GM10248 (cell line): ENCODE measurements around the gene FHOD3.

Experiments
- CTCF ChIA-PET: fragments of 300-600 bp; sonication (Branson Sonifier 250); formaldehyde crosslinking; extraction: SDS; loops from one replicate; lab custom pipeline; 2021; ENCODE audit warnings: antibody characterized with exemption; lab: Yijun Ruan, JAX
- POLR2A ChIA-PET: fragments of 350-650 bp; sonication (Branson Sonifier 250); formaldehyde crosslinking; extraction: SDS; loops from one replicate; lab custom pipeline; 2020; ENCODE audit warnings: antibody characterized with exemption; lab: Yijun Ruan, JAX
- DNase-seq: peaks from one replicate; pipeline ENCODE4 v3.0.0; 2012; ENCODE audit errors: extremely low spot score
- CTCF ChIP-seq: IDR thresholded peaks from 2 replicates; pipeline ENCODE4 v1.5.1; 2012; ENCODE audit warnings: mild to moderate bottlenecking, low read depth; ENCODE audit errors: extremely low read depth, missing control alignments, control extremely low read depth

Gene FHOD3

GRCh38 chr18:36322408-36322728 is 24.9 kb downstream of the FHOD3 start:
- DNase-seq = no peak
- CTCF ChIA-PET = no interaction called here
- POLR2A ChIA-PET = no interaction called here
- no peak for TF ChIP-seq CTCF

GRCh38 chr18:36322734-36323133 is 25.2 kb downstream of the FHOD3 start:
- DNase-seq = no peak
- POLR2A ChIA-PET = no interaction called here
- CTCF ChIA-PET = no interaction called here
- no peak for TF ChIP-seq CTCF

GRCh38 chr18:36323421-36323820 is 25.9 kb downstream of the FHOD3 start:
- no peak for TF ChIP-seq CTCF
- POLR2A ChIA-PET = no interaction called here
- CTCF ChIA-PET = no interaction called here
- DNase-seq = no peak

GRCh38 chr18:36325846-36326245 is 28.3 kb downstream of the FHOD3 start:
- CTCF ChIA-PET = no interaction called here
- POLR2A ChIA-PET = no interaction called here
- no peak for TF ChIP-seq CTCF
- no peak for DNase-seq

GRCh38 chr18:36326771-36327170 is 29.3 kb downstream of the FHOD3 start:
- TF ChIP-seq CTCF = no peak
- ChIA-PET POLR2A (no interaction called here), CTCF (interaction anchor here (2.0 kb wide), 2 partner anchors 11 to 25 kb away, joined by 5 to 6 read pairs; no protein-coding TSS in a partner anchor)
- no peak for DNase-seq

DNA sequence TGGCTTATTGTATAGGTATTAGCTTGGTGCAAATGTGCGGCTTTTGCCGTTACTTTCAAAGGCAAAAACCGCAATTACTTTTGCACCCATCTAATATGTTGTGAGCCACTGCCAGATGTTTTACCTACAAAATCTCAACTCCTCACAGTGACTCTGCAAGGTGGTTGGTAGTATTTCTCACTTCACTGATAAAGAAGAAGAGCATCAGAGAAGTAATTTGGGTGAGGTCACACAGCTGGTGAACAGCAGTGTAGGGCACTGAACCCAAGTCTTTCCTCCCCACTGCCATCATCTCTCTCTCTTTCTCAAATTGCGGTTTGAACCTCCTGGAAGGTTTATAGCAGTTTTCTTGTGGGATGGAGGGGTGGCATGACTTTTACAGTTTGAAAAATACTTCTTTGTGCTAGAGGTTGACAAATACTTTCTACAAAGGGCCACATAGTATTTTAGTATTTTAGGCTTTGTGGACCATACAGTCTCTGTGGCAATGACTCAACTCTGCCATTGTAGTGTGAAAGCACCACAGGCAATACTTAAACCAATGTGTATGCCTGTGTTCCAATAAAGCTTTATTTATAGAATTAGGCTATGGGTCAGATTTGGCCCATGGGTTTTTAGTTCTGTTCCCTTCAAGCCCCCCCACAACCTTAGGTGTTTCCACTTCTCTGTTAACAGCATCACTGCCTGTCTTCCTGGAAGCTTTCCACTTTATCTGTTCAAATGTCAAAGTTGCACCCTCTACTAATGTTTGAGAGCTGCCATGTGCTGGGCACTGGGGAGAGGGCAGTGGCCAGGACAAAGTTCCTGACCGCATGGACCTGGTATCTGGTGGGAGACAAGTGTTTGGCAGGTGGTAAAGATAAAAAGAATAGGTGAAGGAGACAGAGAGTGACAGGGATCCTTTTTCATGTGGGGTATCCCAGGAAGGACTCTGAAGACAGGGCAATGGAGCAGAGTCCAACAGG is 30.1 kb downstream of the FHOD3 start:
- CTCF ChIA-PET = interaction anchor here (2.0 kb wide), 2 partner anchors 10 to 25 kb away, joined by 5 to 6 read pairs; no protein-coding TSS in a partner anchor
- no peak for TF ChIP-seq CTCF
- no peak for DNase-seq
- POLR2A ChIA-PET = no interaction called here
